ENCODE results near the gene CDC42EP4. TPM values are rescaled to one million over a fixed set of nuclear protein-coding genes. Genes with fewer than 3 reads are reported as not detected.

CDC42EP4 gene
- total RNA-seq, 1 donor = 41.8 TPM

- DNase-seq (ENCODE audit: low read depth) = no peak
Observed at GRCh38 chr17:73349647-73350046, 37.8 kb upstream of the CDC42EP4 start.

DNA sequence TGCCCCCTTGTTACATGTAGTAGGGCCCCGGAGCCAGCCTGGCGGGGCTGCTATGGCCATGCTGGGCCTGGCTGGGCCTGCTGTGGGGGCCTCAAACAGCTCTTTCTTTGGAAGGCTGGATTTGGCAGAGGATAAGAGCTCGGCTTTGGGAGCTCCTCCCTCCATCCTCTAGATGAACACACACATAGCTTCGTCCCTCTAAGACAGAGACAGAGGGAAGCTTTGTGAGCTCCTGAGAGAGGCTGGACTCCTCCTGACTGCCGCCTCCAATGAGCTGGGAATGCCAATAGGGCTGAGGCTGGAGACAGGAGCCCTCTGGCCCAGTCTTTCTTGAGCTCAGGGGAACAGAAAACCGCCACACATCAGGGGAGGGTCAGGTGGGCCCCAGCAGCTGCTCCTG, 37.3 kb upstream of the CDC42EP4 start:
- peak; percentile 32 for DNase-seq (ENCODE audit: low read depth)
- TF ChIP-seq CTCF (IDR thresholded peaks at IDR 0.05; ENCODE audit: insufficient read depth, low read length) = no peak
- no peak overlapping the region for H3K4me3 ChIP-seq (ENCODE audit: low read depth, low read length)

More at GRCh38 chr17:73349647-73350046, 37.8 kb upstream of the CDC42EP4 start:
- H3K4me3 ChIP-seq (ENCODE audit: low read depth, low read length) = no peak overlapping the region
- TF ChIP-seq CTCF (IDR thresholded peaks at IDR 0.05; ENCODE audit: insufficient read depth, low read length) = no peak

DNA sequence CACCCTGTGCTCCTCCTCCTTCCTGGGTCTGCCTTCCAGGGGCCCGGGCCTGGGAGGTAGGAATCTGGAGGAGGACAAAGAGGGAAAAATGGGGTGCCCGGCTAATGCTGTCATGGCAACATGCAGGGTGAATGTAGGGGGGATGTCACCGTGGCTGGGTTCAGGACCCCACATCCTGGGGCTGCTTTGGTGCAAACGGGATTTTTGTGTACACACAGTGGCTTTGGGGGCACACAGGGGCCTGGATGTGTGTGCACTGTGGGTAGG, 37.0 kb upstream of the CDC42EP4 start:
- DNase-seq (ENCODE audit: low read depth) = no peak
- H3K4me3 ChIP-seq (ENCODE audit: low read depth, low read length) = no peak overlapping the region
- no peak for TF ChIP-seq CTCF (IDR thresholded peaks at IDR 0.05; ENCODE audit: insufficient read depth, low read length)

DNA sequence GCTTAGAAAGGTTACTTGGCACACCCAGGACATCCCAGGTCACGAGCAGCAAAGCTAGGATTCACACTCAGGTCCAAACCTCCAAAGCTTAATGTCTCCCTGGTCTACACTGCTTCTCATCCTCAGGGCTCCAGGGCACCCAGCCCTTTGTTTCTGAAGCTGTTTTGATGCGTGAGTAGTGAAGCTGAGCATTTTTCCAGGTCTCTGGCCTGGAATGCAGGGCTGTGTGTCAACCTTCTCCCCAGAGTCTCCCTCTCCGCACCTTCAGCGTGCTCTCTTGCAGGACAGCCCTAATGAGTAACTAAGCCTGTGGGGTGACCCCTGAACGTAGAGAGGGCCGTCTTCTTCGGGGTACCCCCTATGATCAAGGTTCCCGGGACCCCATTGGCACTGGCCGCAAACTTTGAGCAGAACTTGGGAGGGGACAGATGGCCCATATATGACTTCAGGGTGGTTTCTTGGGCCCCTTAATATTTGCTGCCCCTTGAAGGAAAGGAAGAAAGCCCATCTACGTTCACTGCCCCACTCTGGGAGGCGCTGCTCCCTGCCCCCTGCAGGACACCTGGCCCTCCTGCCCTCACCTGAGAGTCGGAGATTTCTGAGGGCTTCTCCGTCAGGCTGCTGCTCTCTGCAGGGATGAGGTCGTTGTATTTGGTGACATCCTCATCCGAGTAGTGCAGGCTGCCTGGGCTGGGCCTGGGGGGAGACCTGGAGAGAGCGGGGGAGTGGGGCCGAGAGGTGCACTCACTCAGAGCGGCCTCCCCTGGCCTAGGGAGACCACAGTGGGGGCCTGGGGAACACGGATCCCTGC, 36.4 kb upstream of the CDC42EP4 start:
- no peak for DNase-seq (ENCODE audit: low read depth)
- no peak for TF ChIP-seq CTCF (IDR thresholded peaks at IDR 0.05; ENCODE audit: insufficient read depth, low read length)
- no peak overlapping the region for H3K4me3 ChIP-seq (ENCODE audit: low read depth, low read length)

- peak; percentile 24 for DNase-seq (ENCODE audit: low read depth)
- TF ChIP-seq CTCF (IDR thresholded peaks at IDR 0.05; ENCODE audit: insufficient read depth, low read length) = no peak
- H3K4me3 ChIP-seq (ENCODE audit: low read depth, low read length) = no peak overlapping the region
Observed at GRCh38 chr17:73347351-73347750, 35.5 kb upstream of the CDC42EP4 start.

DNA sequence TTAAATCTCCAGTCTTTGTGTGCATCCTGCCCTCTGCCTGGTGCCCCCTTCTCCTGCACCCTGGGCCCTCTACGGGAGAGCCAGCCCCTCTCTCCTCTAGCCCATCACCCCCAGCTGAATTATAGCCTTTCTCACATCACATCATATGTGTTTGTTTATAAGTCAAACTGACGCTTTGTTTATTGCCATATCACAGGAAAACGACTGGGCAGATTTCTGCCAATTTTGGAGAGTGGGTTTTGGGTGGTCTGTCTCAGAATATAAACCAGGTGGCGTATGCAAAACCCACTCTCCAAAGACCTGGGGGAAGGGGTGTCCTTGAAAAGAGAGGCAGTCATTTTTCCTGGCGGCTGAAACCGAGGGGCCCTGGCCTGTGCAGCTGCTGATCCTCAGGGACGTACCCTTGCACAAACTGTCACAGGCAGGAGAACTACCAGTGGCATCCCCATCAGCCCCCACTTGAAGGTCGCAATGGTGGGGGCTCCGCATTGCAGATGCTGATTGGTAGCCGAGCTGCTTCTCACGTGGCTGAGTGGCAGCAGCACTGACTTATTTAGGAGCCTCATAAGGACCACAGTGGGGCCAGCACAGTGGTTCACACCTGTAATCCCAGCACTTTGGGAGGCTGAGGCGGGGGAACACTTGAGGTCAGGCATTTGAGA, 34.8 kb upstream of the CDC42EP4 start:
- no peak overlapping the region for H3K4me3 ChIP-seq (ENCODE audit: low read depth, low read length)
- no peak for DNase-seq (ENCODE audit: low read depth)
- TF ChIP-seq CTCF (IDR thresholded peaks at IDR 0.05; ENCODE audit: insufficient read depth, low read length) = no peak

Data from fibroblast of the aortic adventitia (primary cell).